Skin of body (tissue), 2 donors: ENCODE measurements around the gene PFKP. TPM values are rescaled to one million over a fixed set of nuclear protein-coding genes. Genes with fewer than 3 reads are reported as not detected.
"Not testable (repeated sequence)": the region's sequence is repeated elsewhere in the genome, so short reads cannot be mapped to it uniquely, and the experiment has no call there.

Source experiments
- DNase-seq: peaks from one replicate; lab custom pipeline; 2025; lab: John Stamatoyannopoulos, UW
- total RNA-seq: library from RNA; depleted of rRNA; stranded (reverse); fragments of >200 nt; gene quantifications from one replicate; pipeline ENCODE4 v1.2.3, GENCODE V29; 2014

Gene PFKP
- total RNA-seq, 1 donor from 2014 or later, result 14.1 TPM

DNA sequence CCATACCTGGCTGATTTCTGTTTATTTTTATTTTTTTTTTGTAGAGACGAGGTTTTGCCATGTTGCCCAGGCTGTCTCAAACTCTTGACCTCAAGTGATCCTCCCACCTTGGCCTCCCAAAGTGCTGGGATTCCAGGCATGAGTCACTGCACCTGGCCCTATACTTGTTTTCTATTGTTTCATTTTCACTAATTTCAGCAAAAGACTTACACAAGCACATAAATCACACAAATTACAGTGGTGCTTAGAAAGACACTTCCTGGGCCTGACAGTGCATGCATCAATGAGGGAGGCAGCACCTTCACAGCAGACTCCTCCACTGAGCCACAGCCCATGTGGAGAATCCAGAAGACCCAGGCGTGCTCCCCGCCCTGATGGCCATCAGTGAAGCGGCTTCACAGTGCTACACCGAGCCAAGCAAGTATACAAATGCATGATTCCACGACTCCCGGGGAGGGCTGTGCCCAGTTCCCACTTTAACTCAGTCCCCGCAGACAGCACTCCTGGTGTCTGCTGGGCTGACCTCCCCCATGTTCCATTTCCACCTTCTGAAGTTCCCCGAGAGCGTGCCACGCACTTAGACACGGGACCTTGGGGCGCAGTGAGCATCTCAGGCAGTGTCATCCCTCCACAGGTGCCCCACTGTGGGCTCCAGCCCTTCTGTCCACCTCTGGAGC is 84.7 kb downstream of the PFKP start:
- no peak for DNase-seq

DNA sequence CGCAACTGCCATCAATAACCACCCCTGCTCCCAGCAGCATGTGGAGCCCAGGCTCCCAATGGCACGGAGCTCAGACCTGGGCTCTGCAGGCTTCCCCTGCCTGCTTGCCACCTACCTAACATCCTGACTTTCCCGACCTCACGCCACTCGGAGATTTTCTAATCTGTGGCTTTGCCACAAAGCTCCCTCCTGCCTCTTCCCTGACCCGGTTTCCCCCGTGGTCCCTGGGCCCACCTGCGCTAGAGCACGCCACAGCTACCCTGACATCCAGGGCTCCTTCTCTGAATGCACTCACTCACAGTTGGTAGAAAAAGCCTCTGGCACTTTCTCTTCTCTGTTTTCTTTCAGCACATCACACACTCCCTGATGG is 85.2 kb downstream of the PFKP start:
- DNase-seq, result no peak

DNA sequence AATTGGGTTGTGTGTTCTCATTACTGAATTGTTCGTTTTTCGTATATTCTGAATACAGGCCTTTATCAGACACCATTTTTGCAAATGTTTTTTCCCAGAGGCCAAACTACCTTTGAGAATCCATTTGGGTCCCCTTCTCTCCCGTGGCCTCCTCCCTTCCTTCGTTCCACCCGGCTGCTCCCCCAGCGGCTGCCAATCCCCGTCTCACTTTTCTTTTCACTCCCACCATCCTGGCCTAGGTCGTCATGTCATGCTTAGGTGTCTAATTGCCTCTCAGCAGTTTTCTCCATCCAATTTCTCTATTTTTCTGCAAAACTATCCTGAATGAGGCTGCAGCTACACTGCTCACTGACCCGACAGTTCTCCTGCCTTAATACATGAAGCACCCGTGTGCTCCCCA is 87.3 kb downstream of the PFKP start:
- DNase-seq, result no peak

DNA sequence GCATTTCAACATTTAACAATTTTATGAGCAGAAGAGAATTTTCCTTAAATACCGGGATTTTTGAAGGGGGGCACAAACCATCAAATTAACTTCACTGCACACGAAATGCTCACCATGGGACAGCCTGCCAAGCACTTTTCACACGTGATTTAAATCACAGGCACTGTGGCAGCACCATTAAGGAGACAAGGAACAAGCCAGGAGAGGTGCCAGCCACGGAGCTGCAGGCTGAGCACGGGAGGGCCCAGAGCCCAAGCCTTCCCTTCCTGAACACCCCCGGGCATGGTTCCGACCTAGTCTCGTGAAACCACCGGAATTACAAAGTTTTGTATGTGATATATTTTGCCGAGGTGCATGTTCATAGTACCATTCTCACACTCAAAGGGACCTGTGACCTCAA is 91.8 kb downstream of the PFKP start:
- no peak for DNase-seq

DNA sequence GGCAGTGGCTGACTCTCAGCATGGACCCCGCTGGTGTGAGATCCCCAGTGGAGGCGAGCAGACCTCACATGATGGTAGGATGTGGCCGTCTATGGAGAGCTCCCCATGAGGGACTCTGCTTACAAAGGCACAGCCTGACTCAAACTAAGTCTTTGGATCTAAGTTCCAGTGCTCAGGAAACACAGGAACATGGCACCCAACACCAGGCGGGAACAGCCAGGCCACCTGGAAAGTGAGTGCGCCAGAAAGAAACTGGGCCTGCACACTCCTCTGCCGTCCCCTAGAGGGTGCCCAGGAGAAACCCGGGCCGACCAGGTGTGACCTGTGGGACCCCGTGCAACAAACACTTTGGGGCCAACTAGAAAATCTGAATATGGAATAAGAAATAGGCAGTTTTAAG is 95.2 kb downstream of the PFKP start:
- DNase-seq, result no peak

DNA sequence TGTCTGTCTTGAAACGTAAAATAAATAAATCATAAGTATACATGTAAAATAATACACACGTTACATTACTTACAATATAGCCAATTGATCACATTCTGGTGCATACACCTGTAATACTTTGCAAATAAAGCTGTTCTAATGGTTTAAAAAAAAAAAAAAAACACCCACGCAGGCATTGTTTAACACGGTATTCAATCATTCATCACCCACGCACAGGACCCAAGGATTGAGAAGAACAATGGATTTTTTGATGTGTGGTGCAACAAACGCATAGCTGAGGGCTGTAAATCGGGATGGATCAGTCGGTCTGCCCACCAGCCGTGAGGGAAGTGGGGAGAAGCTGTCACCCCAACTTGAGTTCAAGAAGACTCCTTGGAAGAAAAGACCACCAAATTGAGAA is 96.5 kb downstream of the PFKP start:
- no peak for DNase-seq

DNA sequence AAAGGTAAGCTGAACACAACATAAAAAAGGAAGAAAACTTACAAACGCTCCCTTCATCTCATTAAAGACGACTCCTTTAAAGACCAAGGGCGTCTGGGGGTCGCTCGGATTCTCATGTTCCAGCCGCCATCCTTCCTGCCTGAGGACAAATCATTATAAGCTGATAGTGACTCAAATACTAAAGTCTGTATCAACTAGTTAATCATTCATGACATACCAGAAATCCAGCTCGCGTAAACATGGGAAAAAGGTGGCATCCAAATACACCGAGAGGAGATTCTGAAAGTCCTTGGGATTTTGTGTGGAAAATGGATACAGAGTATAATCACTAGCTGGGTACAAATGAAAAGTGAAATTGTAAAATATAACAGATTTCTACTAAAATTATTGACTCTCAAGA is 97.8 kb downstream of the PFKP start:
- DNase-seq, result no peak

DNA sequence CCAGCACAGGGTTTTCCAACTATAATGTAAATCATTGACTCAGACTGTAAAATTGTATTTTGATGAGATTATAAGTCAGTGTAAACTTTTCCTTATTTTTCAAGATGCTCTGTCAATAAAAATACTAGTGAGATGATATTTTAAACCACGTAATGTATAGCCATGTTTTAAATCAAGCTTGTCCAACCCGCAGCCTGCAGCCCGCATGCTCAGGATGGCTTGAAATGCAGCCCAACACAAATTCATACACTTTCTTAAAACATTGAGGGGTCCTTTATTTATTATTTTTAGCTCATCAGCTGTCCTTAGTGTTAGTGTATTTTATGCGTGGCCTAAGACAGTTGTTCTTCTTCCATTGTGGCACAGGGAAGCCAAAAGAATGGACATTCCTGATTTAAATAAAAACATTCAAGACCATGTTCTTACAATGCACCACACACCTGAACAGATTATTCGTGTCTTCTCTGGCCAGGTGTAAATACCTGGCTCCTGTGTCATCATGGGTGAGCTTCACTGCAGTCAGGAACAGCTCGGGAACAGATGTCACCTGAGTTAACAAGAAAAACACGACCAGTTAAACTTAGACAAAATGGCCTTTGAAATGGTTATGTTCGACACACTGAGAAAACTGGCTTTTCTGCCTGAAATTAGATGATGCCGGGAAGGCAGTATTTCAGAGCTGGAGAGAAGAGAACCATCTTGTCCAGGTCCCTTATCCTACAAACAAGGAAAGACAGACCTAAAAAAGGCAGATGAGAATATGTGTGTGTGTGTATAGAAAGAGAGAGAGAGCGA is 99.3 kb downstream of the PFKP start:
- DNase-seq, result no peak

DNA sequence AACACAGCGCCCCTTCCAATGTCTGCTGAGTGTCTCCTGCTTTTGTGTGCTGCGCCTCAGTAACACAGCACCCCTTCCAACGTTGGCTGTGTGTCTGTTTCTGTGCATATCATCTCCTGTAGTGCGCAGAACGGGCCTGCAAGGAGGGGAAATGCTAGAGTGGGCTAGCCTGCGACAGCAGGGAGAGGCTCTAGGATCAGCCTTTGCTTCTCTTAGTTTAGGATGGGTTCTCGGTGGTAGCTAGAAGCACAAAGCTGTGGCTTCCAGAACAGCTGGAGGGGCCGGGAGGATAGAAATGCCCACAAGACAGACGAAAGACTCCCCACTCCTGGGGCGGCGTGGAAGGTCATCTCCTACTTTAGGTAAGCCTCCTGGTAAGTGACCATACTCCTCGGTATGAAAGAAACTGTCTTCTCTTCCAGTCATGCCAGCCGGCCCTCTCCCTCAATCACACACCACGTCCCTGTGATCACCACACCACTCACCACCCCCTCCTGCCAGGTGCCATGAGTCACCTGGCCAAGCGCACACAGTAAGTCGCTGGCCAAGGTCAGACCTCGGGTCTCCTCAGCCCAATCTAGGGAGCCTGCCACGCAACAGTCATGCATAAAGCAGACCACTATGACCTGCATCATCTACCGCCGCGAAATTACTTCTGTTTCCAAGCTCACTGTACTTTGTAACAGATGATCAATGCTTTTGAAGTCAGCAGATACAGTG is 100.4 kb downstream of the PFKP start:
- DNase-seq, result no peak

DNA sequence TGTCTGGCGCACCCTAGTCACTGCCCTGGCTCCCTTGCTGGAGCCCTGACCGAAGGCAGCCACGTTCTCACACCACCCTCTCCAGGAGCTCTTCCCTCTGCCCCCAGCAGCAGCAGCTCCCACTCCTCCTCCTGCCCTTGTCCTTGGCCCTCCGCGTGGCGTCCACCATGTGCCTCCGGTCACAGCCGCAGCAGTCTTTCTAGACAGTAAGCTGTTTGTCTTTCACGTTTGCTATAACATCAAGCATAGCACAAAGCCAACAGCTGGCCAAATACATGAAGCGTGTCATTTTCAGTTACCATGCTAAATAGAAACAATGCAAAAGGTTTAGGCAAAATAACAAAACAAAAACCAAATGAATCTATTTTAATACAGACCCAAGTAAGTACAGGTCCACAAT is 101.9 kb downstream of the PFKP start:
- no peak for DNase-seq

DNA sequence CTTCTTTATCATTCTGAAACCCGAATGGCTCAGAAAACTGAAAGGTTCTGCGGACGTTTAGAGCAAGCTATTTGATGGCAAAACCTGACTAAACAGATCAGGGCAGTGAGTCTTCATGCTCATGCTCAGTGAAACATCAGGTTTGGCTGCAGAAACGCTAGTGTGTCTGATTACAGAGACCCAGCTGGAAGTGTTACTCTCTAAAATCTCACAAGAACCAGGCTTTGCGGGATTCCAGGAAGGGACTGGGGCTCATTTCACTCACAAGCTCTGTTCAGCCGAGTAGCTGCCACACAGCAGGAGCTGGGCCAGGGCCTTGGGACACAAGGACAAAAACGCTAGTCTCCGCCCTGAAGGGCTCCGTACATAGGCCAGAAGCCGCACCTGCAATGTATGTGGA is 102.3 kb downstream of the PFKP start:
- DNase-seq, result no peak

DNA sequence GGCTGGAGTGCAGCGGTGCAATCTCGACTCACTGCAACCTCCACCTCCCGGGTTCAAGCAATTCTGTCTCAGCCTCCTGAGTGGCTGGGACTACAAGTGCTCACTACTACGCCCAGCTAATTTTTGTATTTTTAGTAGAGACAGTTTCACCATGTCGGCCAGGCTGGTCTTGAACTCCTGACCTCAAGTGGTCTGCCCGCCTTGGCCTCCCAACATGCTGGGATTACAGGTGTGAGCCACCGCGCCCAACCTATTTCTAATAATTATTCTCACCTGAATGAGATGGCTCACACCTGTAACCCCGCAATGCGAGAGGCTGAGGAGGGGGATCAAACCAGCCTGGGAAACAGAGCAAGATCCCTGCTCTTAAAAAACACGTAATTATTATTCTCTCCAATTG is 104.1 kb downstream of the PFKP start:
- DNase-seq, result not testable (repeated sequence)

DNA sequence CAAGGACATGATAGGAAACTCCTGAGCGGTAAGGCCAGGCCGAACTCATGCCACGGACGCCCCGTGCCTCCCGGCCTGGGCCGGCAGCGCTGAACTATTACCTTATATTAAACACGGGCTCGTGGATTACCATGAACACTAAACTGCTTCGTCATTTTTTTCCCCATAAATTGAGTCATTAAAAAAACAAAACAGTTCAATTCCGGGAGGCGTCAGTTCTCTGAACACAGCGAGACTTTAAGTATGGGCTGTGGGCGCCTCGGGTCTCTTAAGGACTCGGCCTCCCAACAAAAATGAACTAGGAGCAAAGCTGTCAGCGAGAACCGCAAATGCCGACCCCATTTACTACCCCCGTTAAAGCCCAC is 104.7 kb downstream of the PFKP start:
- DNase-seq, result no peak

DNA sequence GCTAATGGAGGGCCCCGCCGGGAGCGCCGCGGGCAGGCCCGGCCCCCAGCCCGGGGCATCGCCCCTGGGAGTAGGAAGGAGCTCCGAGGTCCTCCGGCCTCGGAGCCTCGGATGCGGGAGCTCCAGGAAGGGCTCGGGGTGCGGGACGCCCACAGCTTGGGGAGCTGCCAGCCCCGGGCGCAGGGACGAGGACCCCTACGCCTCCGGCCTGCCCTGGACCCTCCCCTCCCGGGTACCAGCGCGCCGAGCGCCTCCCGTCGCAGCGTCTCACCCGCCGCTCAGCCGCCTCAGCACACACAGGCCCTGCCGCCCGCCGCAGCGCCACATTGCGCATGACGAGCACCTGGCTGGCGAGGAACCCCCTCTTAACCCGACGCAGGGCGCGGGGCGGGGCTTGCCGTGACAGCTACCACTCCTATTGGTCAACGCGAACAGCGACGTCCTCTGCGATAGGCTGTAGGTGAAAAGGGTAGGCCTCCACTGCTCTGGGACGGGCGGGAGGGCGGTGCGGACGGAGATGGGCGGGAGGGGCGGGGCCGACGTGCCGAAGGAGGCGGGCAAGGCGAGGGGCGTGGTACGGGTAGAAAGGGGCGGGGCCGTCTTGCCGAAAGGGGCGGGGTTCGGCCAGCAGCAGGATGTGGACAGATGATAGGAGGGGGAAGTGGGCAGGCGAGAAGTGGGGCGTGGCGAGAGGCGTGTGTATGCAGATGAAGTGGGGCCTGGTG is 105.3 kb downstream of the PFKP start, which contains the start of gene PITRM1:
Gene PITRM1, minus strand, starts transcription at position 337 of the 725 bp plus-strand sequence. Its CDS starts 10 bp downstream, at position 327.
- DNase-seq, result peak; percentile 98

DNA sequence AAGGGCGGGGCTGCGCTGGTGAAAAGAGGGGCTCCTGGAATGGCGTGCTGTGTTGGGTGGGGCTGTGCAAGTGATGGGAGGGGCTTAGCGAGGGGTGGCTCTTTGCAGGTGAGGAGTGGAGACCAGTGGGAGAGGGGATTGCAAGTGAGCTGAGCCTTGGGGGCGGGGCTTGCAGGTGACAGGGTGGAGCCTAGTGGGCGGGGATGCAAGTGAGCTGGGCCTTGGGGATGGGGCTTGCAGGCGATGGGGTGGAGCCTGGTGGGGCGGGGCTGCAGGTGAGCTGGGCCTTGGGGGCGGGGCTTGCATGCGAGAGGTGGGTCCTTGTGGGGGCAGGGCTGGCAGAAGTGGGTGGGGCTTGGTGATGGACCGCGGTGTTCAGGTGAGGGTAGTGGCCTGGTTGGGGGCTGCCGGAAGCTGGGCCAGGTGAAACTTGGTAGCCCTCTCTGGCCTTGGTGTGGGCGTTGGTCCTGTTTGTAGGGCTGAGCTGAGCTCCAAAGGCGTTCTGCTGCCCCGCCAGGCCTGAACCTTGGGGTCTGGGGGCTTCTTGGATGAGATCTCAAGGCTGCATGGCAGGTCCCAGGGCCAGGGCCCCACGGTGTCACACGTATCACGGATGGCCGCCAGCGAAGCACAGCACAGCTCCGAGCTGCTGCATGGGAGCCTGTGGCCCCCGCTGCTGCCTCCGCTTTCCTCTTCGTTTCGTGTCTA is 106.0 kb downstream of the PFKP start:
- peak; percentile 48 for DNase-seq

DNA sequence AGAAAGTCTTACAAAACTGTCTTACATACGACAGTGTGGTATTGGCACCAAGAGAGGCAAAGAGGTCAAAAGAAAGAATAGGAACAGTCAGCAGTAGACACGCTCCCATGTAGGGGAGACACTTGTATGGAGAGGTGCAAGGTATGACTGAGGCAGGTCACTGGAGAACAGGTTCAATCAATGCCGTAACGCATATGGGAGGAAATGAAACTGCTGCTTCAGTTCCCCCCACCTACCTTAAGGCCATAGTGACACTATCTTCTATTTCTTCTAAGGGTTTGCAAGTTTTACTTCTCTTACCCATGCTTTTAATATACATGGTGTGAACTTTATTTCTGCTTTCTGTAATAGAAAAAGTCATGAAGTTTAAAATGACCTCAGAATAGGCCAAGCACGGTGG is 110.7 kb downstream of the PFKP start:
- DNase-seq, result no peak

DNA sequence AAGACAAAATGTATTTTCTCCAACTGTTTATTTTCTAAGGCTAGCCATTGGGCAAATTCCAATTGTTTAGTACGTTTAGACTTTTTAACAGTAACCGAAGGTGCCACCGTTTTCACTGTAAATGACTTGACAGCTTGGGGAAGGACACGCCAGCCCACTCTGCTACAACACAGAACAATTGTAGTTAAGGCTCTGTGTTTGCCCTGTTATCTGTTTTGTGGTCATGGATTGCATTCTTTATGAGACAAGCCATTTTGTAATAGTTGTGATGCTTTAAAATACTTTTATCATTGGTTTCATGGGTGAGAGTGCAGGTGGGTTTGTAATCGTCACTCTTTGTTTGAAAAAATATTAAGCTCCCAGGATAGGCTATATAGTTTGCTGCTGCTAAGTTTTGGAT is 111.8 kb downstream of the PFKP start:
- DNase-seq, result no peak

DNA sequence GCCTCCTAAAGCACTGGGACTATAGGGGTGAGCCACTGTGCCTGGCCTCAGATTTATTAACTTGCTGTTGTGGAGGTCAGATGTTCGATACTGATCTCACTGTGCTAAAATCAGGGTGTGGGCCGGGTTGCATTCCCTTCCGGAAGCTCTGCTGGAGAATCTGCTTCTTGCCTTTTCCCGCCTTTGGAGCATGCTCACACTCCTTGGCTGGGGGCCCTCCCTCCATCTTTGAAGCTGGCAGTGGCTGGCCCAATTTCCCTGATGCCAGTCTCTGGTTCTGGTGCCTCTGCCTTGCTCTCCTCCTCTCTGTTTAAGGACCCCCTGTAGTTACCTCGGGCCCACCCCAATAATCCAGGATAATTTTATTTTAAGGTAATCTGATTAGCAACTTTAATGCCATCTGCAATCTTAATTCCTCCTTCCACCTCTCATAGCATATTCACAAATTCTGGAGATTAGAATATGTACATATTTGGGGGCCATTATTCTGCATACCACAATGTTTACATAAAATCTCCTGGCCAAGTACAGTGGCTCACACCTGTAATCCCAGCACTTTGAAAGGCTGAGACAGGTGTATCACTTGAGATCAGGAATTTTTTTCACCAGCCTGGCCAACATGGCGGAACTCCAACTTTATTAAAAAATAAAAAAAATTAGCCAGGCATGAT is 113.1 kb downstream of the PFKP start:
- DNase-seq, result no peak

DNA sequence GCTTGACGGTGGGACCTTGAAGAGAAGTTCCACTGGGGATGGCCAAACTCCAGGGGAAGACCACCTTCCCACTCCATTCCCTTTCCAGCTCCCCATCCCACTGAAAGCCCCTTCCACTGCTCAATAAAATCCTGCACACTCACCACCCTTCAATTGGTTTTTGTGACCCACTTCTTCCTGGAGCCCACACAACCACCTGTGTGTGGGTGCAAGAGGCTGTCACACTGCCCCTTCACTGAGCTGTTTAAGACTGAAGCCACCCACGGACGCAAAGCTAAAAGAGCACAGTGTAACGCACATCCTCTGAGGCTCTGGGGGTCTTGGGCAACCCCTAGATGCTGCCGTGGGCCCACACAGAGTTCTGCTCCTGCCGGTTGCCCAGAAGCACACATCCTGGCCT is 118.0 kb downstream of the PFKP start:
- DNase-seq, result no peak

DNA sequence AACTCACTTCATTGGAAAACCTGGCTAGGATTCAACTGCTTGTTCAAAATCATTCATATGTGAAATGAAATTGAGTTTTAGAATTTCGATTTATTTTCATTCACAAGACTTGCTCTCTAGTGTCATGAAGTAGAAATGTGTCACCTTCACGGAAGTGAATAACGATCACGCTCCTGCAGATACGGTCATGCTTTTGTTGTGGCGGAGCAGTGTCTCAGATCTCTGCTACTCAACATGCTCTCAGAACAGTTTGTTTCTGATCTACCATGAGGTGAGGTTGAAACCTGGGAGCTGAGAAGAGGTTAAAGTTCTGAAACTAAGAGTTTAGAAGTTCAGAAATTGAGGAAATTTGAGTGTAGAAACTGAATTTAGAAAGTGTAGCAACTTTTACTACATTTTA is 119.0 kb downstream of the PFKP start:
- DNase-seq, result no peak
